Measurements from ENCODE around the gene HMG20B. TPM values are rescaled to one million over a fixed set of nuclear protein-coding genes. Genes with fewer than 3 reads are reported as not detected.
A peak's percentile ranks its signal among the peaks of the same experiment; 100 is the strongest.

The HMG20B gene
- total RNA-seq, 1 experiment from 2014 or later: 186 TPM

DNA sequence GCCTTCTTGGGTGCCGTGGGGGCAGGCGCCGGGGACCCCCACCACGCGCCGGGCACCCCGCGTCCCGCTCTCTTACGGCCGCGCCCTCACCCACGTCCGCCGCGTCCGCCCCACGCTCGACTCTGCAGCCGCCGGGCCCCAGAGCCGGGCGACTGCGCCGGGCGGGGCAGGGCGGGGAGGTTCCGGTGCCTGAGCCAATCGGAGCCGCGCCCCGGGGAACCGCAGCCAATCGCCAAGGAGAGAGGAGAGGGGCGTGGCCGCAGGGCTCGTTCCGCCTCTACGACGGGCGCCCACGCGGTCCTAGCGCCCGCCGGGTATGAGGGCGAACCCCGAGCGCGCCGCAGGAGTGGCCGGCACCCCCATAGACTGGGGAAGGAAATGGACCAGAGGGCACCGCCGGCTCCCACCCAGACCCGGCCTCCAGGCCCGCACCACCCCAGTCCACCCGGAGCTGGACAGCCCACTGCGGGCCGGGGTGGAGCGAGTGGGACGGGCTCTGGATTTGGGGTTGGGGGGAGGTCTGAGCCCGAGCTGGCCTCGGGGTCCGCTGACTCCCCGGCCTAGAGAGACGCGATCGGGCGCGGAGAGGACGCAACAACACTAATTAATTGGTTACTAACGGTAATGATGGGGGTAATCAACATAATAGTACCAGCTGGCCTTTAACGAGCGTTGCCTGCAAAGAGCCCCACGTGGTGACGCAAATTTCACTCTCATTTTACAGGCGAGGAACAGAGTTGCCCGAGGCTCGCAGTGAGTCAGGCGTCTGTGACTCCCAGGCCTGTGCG is 15.1 kb upstream of the HMG20B start, which contains the start of gene MFSD12:
MFSD12 (minus strand) TSS at position 126 of the 788 bp plus-strand sequence. CDS start 183 bp downstream, outside the sequence.
- ChIA-PET CTCF (interaction anchor here (0.6 to 1.3 kb wide), 2 partner anchors 13 to 411 kb away, joined by 3 read pairs; no protein-coding TSS in a partner anchor), RAD21 (ENCODE audit: low non-redundant PET in 1 of 2, low total read pairs in 2 of 2, uncharacterized antibody in 2 of 2, unreplicated experiment in 2 of 2) (interaction anchor here in 1 of 2 experiments (0.6 kb wide), 1 partner anchor 22 kb away, joined by 3 read pairs; no protein-coding TSS in a partner anchor), POLR2A (interaction anchor here (0.6 to 1.4 kb wide), 3 partner anchors 17 to 273 kb away, joined by 3 read pairs; no protein-coding TSS in a partner anchor)
- Histone ChIP-seq H3K4me1 (ENCODE audit: control insufficient read depth in 1 of 2, insufficient read depth in 2 of 2, low read length in 2 of 2) (peaks cover 25 to 65% of the 10 kb centered on the region in 2 experiments), H3K27ac (ENCODE audit: low read depth, low read length) (peak within 1 kb of the TSS; percentile 95), H3K4me3 (replicated peaks in 1 of 2; ENCODE audit: low read depth in 1 of 2, low read length in 2 of 2) (peak within 1 kb of the TSS; percentile 95 to 99), H2AFZ (ENCODE audit: low read depth, low read length, poor library complexity, severe bottlenecking) (no peak within 1 kb of the TSS), H4K20me1 (ENCODE audit: insufficient read depth) (peaks cover 8% of the 10 kb centered on the region; the same call in 1 of the 2 replicates), H3K36me3 (ENCODE audit: control insufficient read depth in 1 of 2, insufficient read depth in 2 of 2, low read length in 2 of 2) (peaks cover 0 to 11% of the 10 kb centered on the region in 2 experiments; a peak in 1 of 4 replicates), H3K9me2 (ENCODE audit: insufficient read depth) (no peaks in the 10 kb centered on the region), H3K9me3 (ENCODE audit: control insufficient read depth in 1 of 2, insufficient read depth in 1 of 2, low read depth in 1 of 2, low read length in 2 of 2) (no peaks in the 10 kb centered on the region), H3K9ac (ENCODE audit: low read length) (peak within 1 kb of the TSS; percentile 95), H3K4me2 (ENCODE audit: low read length) (peak within 1 kb of the TSS; percentile 97), H3K27me3 (ENCODE audit: insufficient read depth, low read length) (no peaks in the 10 kb centered on the region), H3K79me2 (ENCODE audit: insufficient read depth, low read length) (peaks cover 43% of the 10 kb centered on the region)
- TF ChIP-seq, protein P1, sequence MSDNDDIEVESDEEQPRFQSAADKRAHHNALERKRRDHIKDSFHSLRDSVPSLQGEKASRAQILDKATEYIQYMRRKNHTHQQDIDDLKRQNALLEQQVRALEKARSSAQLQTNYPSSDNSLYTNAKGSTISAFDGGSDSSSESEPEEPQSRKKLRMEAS (IDR thresholded peaks at IDR 0.05): peak; percentile 87
- peak; percentile 36 for TF ChIP-seq POLR2A (IDR thresholded peaks at IDR 0.05; ENCODE audit: borderline replicate concordance, extremely low read depth, insufficient read depth, insufficient read length)
- peak; percentile 90 for TF ChIP-seq FOSL1 (IDR thresholded peaks at IDR 0.05; ENCODE audit: low read depth)
- TF ChIP-seq SIN3A (IDR thresholded peaks at IDR 0.05; ENCODE audit: low read depth): peak; percentile 81; the same call in 1 of the 2 replicates
- no peak for TF ChIP-seq CBX3 (IDR thresholded peaks at IDR 0.05; ENCODE audit: low read depth)
- peak; percentile 87 for TF ChIP-seq POLR2AphosphoS5 (IDR thresholded peaks at IDR 0.05; ENCODE audit: low read depth, low read length)
- peak; percentile 98 for TF ChIP-seq SP1 (IDR thresholded peaks at IDR 0.05; ENCODE audit: low read depth)
- no peak for TF ChIP-seq RAD21 (IDR thresholded peaks at IDR 0.05; ENCODE audit: low read depth)
- intact Hi-C loops (cut with micrococcal nuclease): no loop called here
- DNase-seq (ENCODE audit: low read depth, low spot score): peak; percentile 83
- BruUV-seq (replicated peaks): TSS peak; percentile 59
- peak; percentile 86 for ATAC-seq

Data from HCT116 (cell line).